EL (cell line): ENCODE measurements around the gene CADPS.

Experiments
- DNase-seq: peaks from one replicate; pipeline ENCODE4 v3.0.0-alpha.2; 2016

Gene CADPS

DNA sequence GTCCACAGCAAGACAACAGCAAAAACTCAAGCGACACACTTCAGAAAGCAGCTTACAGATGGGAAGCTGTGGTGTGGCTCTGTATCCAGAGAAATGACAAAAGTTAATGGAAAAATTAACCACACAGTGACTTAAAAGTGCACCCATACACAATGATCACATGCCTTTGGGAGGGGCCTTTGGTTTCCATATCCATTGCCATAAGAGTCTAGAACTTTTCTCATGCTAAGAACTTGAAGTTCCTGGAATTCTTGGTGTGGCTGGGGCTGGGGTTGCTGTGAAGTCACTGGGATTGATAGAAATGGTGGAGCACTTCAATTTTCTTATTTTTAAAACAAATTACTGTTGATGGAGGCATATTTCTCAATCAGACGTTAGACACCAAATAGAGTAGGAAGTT, 393.3 kb downstream of the CADPS start:
- no peak for DNase-seq

DNA sequence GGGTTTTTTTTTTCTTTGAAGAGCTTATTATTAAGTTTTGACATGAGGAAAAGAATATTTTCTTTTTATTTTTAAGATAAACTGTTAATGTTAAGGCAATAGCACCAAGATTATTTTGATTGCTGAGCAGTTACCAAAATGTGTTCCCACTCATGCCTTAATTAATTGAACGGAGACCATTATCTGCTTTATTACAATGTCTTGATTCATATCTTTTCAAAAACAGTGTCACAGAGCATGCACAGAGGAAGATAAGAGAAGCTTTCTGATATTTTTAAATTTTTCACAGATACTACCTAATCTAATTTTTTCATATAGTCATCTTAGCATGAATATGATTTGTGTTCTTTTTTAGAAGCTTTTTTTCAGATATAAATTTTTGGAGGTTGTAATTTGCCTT, 395.2 kb downstream of the CADPS start:
- DNase-seq = no peak

DNA sequence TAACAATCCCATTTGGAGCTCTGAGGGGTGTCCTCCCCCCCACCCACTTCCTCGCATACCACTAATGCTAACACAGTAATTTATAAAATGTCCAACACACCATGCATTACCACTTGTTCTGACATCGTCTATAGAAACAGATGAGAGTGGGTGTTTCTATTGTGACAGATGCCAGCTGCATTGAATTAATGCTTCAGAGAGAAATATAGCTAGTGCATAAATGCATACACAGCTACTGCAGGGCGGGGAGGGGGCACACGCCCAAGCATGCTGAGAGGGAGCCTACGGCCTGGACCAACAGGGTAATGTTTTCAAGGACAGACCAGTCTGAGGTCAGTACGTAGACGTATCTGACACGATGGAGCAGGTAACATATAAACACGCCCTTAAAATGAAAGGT, 395.9 kb downstream of the CADPS start:
- DNase-seq = no peak

DNA sequence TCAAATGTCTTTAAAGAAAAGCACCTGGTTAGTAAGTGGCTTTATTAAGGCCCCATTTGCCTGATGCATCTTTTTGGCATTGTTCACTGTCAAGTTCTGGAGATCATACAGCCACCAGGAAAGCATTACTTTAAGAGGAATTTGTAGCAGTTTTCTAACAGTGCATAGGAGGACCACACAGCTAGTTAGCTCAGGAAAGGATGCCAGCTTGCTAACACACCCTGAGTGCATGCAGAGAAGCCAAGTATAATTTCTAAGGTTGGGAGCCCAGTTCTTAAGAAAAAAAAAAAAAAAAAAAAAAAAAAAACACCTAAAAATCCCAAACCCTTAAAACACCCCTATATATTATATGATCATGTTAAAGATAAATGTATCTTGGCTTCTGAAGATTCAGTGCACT, 399.9 kb downstream of the CADPS start:
- DNase-seq = no peak

DNA sequence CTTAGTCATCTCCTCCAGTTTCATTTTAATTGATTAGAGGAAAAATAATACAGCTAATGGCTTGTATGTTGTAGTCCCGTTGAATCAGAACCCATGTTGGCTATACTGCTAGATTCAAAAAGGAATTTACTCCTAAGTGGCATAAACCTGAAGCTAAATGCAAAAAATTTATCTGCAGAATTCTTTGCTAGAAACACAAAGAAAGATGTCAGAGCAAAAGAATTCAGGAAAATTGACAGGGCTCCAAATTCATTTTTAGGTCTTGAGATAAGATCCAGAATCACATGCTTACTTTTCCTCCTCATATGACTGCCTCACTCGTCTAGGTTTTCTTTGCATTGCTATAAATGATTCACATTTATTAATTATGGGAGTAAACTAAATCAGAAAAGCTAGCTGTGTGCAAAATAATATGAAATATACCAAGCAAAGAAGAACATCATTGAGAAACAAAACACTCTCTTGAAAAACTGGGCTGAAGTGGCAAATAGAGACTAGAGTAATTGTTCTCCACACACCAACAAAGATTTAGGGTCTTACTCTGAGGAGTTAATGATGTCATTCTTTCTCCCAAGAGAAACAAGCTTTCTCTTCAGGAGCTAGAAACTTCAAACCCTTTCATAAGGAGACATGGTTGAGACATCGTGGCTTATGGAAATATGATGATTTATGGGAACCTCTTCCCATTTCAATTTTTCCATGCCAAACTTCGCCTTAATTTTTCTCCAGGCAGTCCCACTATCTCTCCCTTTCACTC, 407.1 kb downstream of the CADPS start:
- no peak for DNase-seq

DNA sequence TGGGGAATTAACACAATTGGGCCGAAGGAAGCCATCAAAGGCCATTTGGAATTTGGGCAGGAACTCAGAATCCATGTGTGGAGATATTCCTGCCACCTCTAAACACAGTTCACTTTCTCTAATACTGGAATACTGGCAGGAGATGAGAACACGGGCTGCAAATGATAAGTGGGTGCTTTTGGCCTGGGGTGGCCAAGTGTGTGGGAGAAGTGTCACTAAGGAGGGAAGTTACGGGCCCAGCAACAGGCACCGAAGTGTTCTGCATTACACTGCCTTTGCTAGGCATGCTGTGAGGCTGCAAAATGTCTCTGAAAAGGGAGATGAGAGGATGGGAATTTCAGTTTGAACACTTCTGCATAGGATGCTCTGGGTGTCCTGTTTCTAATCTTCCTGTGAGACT, 412.4 kb downstream of the CADPS start:
- no peak for DNase-seq

DNA sequence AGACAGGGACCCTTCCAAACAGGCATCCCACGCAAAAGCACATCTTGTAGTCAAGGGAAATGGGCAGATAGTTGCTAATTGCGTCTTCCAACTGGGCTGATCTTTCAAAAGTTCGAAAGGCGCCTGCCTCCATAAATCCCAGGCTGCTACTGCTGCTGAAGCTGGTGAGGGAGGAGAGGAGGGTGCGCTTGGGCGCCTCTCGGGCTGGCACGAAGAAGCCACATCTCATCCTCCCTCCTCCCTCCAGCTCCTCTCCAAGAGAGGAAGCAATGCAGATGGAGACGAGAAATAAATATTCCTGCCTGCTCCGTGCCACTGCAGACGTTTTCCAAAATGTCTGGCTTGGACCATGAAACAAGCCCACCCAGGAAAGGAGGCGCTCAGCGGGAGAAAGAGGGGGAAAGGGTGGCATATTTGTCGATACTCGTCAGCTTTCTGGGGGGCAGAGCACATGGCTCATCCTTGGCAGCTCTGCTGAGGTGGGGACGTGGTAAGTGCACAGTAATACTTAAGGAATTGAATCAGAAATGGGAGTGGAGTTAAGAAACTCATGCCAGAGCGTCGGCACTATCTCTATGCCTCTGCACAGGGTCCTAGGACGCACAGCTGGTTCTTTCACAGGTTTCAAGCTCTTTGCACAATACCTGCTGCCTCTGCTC, 413.0 kb downstream of the CADPS start:
- peak; percentile 1 for DNase-seq

DNA sequence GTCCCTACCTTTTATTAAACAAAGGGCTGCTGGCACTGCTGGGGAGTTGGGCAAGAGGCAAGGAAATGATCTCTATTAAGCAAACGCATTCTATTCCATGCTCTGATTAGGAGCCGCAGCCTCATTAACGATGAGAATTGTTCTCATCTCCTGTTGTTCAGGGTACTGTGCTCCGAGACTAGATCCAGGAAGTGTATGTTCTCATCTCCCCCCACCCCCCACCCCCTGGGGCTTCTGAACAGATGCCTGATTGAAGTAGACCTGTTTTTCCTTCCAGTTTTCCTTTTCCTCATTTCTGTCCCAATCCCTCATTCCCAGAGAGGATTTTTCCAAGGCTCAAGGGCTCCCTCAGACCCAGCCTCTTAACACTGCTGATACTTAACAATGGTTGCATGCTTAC, 420.3 kb downstream of the CADPS start:
- no peak for DNase-seq

DNA sequence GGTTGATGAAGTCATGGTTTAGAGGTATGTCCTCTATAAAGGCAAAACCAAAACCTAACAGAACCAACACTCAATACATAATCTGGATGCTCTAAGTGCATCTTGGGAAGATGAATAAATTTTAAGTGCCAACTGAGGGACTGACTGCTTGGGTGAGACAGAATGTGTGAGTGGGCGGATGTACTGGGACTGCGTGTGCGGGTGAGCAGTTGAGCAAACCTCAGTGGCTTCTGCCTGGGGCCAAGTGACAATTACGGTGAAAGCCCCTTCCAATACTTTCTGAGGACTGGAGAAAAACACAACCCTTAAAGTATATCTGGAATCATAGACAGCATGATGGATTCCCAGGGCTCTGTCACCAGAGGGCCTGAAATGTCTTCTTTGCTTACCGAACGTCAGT, 421.8 kb downstream of the CADPS start:
- DNase-seq = no peak

DNA sequence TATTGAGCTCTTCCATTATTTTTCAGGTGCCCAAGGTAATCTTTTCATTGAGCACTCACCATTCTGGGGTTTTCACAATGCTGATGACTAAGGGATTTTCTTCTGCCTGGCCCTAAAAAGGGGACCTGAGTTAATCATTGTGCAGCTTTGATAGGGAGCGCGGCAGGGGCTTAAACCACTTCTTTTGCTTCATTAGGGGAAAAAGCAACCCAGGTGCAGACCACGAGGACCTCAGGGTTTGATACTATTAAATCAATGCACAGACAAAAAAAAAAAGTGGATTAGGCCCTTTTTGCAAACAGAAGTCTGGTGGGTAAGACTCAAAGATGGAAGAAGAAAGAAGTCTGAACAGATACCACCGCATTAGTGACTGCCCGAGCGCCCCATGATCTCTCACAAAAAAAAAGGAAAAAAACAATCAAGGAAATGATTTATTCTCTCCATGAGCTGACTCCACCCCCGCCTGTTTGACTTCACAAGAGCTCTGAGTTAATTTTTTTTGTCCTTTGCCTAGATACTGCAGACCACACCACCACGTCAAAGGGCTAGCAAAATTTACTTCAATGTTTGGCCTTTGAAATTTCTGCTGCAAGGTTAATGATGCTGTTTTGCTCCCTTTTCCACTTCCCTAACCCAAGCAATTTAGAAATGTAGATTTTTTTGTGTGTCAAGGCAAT, 423.9 kb downstream of the CADPS start:
- no peak for DNase-seq

DNA sequence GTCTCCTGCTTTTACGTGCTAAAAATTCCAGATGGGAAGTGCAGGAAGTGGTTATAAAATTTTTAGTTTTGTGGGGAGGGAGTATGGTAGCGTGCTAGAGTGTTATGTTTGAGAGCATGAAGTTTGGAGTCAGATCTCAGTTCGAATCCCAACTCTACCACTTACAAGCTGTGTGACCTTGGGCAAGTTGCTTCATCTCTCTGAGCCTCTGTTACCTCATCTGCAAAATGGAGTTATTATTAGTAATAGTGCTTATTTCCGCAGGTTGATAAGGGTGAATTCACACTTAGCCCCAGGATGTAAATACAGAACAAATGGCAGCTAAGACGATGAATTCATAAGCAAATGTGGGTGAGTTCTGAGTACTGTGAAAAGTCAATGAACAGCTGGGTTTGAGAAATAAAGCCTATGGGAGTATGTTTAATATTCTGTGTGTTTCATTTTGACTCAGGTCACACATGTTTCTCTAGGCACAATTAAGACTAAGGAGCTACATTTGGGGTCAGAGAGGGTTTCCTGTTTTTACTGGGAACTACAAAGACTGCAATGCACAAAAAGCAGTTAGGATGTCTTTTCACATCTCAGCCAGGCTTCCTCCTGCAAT, 428.8 kb downstream of the CADPS start:
- no peak for DNase-seq

DNA sequence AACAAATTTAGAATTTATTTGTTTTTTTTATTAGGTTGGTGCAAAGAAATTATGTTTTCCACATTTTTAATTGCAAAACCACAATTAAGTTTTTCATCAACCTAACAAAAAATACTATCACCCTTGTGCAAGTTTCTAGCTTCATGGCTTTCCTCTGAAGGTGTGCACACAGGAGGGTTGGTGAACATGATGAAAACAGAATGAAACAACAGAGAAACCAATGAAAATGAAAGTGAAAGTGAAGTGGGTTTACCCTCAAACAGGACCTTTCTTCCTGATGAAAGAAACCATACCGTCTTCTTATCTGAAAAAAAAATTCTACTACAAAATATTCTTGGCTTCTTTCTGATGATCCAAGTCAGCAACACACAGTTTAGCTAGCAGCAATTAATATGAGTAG, 429.9 kb downstream of the CADPS start:
- DNase-seq = peak; percentile 21

DNA sequence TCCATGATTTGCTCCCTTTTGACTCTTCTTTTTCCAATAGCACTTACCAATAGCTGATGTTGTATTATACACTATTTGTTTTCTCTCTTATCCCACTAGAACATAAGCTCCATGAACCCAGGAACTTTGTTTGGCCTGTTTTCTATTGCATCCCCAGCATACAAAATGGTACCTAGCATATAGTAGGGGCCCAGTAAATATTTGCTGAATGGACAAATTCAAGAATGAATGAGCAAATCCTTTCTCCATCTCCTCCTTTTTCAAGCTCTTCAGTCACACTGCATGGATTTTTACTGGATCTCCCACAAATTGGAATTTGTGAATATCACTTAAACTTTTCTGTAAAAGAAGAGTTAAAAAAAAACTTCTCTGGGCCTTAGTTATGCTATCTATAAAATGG, 435.2 kb downstream of the CADPS start:
- DNase-seq = no peak

DNA sequence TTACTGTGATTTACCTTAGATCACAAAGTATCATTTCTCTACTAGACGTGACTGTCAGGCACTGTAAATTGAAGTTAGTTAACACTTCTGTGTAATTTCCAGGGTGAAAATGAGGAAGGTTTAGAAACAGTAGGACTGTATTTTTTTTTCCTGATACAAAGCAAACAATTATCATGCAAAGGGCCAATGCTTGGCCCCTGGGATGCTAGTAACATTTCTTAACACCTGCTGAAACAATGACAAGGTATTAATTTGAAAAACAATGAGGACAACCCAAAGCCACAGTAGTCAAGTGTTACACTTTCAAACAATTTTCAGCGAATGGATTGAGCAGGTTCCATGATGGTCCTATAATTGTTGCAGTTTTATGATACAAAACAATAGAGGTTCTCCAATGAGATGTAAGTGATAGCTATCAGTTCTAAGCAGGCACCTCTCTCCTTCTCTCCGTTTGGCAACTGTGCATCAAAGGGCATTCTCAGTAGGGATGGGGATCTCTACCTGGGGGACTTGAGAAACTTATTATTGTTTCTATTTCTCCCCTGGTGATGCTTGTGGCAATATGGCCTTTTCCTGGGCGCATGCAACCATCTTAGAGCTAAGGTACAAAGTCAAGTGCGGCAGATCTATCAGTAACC, 435.9 kb downstream of the CADPS start:
- no peak for DNase-seq

DNA sequence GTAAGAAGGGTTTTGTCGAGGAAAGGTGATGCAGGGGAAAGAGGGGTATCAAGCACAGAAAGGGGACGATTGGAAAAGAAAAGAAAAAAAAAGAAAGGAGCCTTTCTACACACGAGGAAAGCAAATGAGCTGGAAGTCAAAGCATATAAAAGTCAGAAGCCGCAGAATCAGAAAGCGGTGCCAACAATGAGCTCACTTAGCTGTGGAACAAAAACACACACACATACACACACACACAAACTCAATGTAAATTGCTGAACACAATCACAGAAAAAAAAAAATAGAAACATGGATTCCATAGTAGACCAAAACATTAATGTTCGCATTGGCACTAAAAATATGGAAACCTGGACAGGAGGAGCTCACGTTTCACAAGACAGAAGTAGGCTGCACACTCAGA, 438.4 kb downstream of the CADPS start:
- no peak for DNase-seq

DNA sequence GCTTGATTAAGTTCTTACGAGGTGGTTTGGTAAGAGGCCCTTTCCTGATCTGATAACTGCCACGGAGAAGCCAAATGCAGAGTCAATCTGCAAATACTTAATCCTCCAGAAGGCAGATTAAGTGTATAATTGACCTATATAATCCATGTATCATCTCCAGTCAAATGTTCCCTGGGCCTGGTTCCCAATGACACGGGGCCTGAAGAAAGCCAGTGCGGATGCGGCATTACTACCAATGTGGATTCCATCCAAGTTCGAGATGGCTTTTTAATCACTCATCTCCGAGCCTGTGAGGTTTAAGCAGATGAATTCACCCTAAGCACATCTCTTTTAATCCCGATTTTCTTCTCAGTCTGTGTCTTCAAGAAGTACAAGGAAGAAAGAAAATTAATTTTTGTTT, 441.8 kb downstream of the CADPS start:
- DNase-seq = no peak

DNA sequence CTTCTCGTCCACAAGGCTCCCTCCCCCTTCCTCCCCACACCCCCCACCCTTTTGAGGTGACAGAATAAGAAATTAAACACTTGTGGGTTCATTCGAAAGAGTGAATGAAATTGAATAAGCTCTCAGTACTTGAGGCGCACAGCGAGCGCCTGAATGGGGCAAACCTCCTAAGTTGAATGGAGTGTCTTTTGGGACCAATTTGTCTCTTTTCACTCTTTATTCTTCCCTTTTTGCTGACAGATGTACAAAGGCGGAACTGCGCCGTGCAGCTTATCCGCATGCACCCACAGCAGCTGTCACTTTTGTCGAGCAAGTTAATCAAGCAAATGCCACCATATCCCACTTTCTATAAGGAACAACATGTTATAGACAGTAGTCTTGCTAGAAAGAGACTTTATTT, 454.0 kb downstream of the CADPS start:
- no peak for DNase-seq

DNA sequence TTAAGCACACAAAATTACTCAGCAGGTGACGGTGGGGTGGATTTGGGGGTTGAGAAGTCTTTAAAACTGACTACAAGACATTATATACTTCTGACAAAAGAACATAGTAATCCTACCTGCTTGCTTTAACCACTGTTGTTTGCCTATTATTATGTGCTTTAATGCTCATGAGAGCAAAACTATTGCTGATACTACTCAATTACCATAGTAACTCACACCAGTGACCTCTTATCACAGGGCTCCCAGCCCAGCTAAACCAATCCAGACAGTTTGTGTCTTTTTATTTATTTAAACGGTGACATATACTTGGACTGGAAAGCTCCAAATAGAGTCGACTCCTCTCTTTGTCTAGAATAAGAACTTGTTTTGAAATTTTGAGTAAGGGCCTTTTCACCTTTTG, 459.1 kb downstream of the CADPS start:
- DNase-seq = no peak

DNA sequence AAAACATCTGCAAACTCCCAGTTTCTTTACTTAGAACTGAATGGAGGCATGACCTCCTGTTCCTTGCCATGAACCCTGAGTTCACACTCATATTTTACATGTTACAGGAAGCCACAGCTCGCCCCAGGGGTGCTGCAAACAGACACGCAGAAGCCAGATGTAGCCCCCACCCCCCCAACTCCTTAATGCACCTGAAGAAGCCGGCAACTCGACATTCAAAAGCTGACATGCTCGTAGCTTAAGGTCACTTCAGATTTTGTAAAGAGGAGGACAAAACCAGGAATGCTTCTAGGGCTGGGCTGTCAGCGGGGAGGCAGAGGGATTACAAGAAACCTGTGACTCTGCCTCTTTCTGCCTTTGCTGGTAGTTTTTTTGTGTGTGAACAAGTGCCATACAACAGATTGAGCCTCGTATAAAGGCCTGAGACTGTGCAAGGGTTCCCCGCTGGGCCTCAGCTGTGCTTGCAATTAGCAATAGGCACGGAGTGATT, 459.9 kb downstream of the CADPS start:
- DNase-seq = no peak

DNA sequence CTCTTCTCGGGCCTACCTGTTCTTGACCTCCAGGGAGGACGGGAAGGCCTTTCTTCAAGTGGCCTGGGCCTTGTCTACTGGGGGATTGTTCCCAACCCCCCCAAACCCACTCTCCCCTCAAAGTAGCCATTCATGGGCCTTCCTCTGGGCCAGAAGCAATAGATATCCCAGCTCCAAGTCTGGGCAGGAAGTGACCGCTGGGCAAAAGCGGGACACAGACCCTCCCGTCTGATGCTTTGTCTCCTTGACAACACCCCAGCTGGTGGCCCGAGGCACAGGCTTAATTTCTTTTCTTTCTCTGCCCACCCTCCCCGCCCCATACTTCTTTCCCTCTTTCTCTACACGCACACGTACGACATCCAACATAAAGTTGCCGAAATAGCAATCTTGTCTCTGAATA, 460.4 kb downstream of the CADPS start:
- DNase-seq = no peak

DNA sequence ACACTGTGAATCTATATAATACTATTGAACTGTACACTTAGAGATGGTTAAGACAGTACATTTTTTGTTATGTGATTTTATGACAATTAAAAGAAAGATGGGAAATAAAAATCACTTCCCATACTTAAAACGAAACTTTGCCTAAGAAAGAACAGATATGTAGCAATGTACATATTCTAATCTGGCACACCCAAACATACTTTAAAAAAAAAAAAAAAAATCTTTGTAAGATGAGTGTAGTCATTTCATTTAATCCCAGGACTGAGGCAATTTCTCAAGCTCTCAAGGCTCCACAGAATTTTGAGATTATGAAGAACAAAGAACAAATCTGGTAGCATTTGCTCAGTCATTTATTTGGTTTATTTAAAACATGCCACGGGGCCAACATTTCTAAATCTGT, 461.5 kb downstream of the CADPS start:
- no peak for DNase-seq

DNA sequence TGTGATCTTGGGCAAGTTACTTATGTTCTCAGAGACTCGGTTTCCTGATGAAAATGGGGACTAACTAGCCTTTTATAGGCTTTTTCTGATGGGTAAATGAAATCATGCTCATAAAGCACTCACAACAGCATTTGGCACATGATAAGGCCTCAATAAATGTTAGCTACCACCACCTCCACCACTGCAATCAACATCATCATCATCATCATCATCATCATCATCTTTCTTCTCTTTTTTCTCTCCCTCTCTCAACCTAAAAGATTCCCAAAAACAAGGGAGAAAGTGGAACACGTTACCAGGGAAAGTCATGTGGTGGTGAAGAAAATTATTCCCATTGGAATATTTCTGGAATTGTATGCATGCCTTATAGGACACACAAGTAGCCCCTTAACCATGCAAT, 468.3 kb downstream of the CADPS start:
- DNase-seq = no peak

DNA sequence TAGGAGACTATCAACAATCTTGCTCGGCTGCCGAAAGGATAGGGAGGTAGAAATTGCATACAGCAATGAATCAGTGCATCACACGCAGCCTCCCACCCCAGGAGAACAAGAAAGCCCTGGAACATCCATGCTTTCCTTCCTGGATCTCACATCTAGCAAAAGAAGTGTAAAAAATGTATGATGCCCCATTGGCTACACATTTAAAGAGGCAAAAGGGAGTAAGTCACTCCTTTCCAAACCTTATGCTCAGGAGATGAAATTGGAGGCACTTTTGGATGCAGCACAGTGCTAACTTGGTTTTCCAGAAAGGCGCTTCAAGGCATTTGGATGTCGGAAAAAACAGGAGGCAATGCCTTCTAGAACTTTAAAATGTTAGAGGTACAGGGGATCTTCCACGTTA, 469.6 kb downstream of the CADPS start:
- no peak for DNase-seq
